Liver (tissue), 9 donors: ENCODE results near the gene CATSPER3. TPM values are rescaled to one million over a fixed set of nuclear protein-coding genes. Genes with fewer than 3 reads are reported as not detected.

Source experiments
- DNase-seq: peaks from one replicate; pipeline ENCODE4 v3.0.0-alpha.2; 2017; ENCODE audit warnings: low spot score
- H3K27ac ChIP-seq, 2 donors: one replicate each; pipeline ENCODE4 v1.7.0; 2013; ENCODE audit warnings: inconsistent platforms in 2 of 2, low read length in 2 of 2, control low read depth in 1 of 2, low read depth in 1 of 2, mild to moderate bottlenecking in 1 of 2
- H3K27me3 ChIP-seq, 4 donors: one replicate each; pipeline versions ENCODE4 v1.6.1 to v1.7.0; 2013; ENCODE audit warnings: low read length in 3 of 4, inconsistent platforms in 1 of 4, mild to moderate bottlenecking in 1 of 4, moderate library complexity in 1 of 4; ENCODE audit not compliant: control insufficient read depth in 4 of 4, insufficient read depth in 4 of 4
- H3K36me3 ChIP-seq, 4 donors: one replicate each; pipeline versions ENCODE4 v1.6.1 to v1.7.0; 2013; ENCODE audit warnings: low read length in 3 of 4, mild to moderate bottlenecking in 3 of 4, low read depth in 1 of 4, moderate library complexity in 1 of 4; ENCODE audit not compliant: control insufficient read depth in 4 of 4, insufficient read depth in 3 of 4
- H3K4me1 ChIP-seq, 4 donors: one replicate each; pipeline versions ENCODE4 v1.6.1 to v1.7.0; 2013; ENCODE audit warnings: low read length in 3 of 4, mild to moderate bottlenecking in 3 of 4, moderate library complexity in 1 of 4; ENCODE audit not compliant: control insufficient read depth in 4 of 4, insufficient read depth in 4 of 4
- H3K4me3 ChIP-seq, 3 donors: one replicate each; pipeline versions ENCODE4 v1.6.1 to v1.7.0; 2013; ENCODE audit warnings: low read length in 3 of 3, control low read depth in 1 of 3, low read depth in 1 of 3, mild to moderate bottlenecking in 1 of 3
- H3K9ac ChIP-seq, 2 donors: one replicate each; pipeline ENCODE4 v1.7.0; 2013; ENCODE audit warnings: low read length in 2 of 2, mild to moderate bottlenecking in 2 of 2, moderate library complexity in 2 of 2, control low read depth in 1 of 2, low read depth in 1 of 2
- H3K9me3 ChIP-seq, 4 donors: one replicate each; pipeline versions ENCODE4 v1.6.1 to v1.7.0; 2013; ENCODE audit warnings: low read length in 3 of 4; ENCODE audit not compliant: control insufficient read depth in 4 of 4
- CTCF ChIP-seq: fragments of 150-350 bp; IDR thresholded peaks from 2 replicates; pipeline ENCODE4 v1.5.1; 2017; ENCODE audit warnings: improper control_type of control experiment, low read depth, low read length; ENCODE audit not compliant: missing input control
- EGR1 ChIP-seq, 2 donors: IDR thresholded peaks; 2 replicates each; pipeline ENCODE4 v1.6.1; 2016 to 2018; ENCODE audit warnings: antibody characterized with exemption in 2 of 2, low read depth in 2 of 2
- FOXA1 ChIP-seq: IDR thresholded peaks from 2 replicates; pipeline ENCODE4 v1.6.1; 2016; ENCODE audit warnings: antibody characterized with exemption
- FOXA2 ChIP-seq: IDR thresholded peaks from 2 replicates; pipeline ENCODE4 v1.6.1; 2016; ENCODE audit warnings: antibody characterized with exemption
- GABPA ChIP-seq, 2 donors: IDR thresholded peaks in 1 of 2; conservative IDR thresholded peaks in 1 of 2; 2 replicates each; pipeline ENCODE4 v1.6.1; 2016; ENCODE audit warnings: antibody characterized with exemption in 2 of 2, mild to moderate bottlenecking in 1 of 2, moderate library complexity in 1 of 2
- HNF4A ChIP-seq, 2 donors: conservative IDR thresholded peaks; 2 replicates each; pipeline ENCODE4 v1.6.1; 2016; ENCODE audit warnings: antibody characterized with exemption in 2 of 2, mild to moderate bottlenecking in 2 of 2
- HNF4G ChIP-seq: IDR thresholded peaks from 2 replicates; pipeline ENCODE4 v1.6.1; 2016; ENCODE audit warnings: antibody characterized with exemption
- JUND ChIP-seq, 2 donors: IDR thresholded peaks; 2 replicates each; pipeline ENCODE4 v1.6.1; 2016; ENCODE audit warnings: antibody characterized with exemption in 2 of 2
- MAX ChIP-seq: IDR thresholded peaks from 2 replicates; pipeline ENCODE4 v1.6.1; 2016; ENCODE audit warnings: antibody characterized with exemption
- NR2F2 ChIP-seq: IDR thresholded peaks from 2 replicates; pipeline ENCODE4 v1.6.1; 2016; ENCODE audit warnings: antibody characterized with exemption
- RAD21 ChIP-seq, 2 donors: IDR thresholded peaks; 2 replicates each; pipeline ENCODE4 v1.6.1; 2016; ENCODE audit warnings: antibody characterized with exemption in 2 of 2, mild to moderate bottlenecking in 2 of 2
- REST ChIP-seq: IDR thresholded peaks from 2 replicates; pipeline ENCODE4 v1.6.1; 2016; ENCODE audit warnings: antibody characterized with exemption, mild to moderate bottlenecking
- TAF1 ChIP-seq: conservative IDR thresholded peaks from 2 replicates; pipeline ENCODE4 v1.6.1; 2016; ENCODE audit warnings: antibody characterized with exemption, mild to moderate bottlenecking
- YY1 ChIP-seq: IDR thresholded peaks from 2 replicates; pipeline ENCODE4 v1.6.1; 2016; ENCODE audit warnings: antibody characterized with exemption, mild to moderate bottlenecking
- WGBS: extraction: QIAGEN DNeasy Blood & Tissue Kit; methylation state at CpG from one replicate; pipeline ENCODE4 v1.1.7; 2013; 5-methylcytosine and 5-hydroxymethylcytosine counted together
- polyA plus RNA-seq, 2 donors: library from polyadenylated mRNA; stranded (reverse) in 1 of 2; unstranded in 1 of 2; fragments of 200-250 nt in 1 of 2; fragments of >200 nt in 1 of 2; fragmentation: Nextera tagmentation in 1 of 2; extraction: Ambion mirVana in 1 of 2; gene quantifications; one replicate each; pipeline versions ENCODE4 v1.2.1 to v1.2.3, GENCODE V29; 2013 to 2015
- total RNA-seq, 2 donors: library from RNA; depleted of rRNA; stranded (reverse); fragments of >200 nt; gene quantifications; one replicate each; pipeline ENCODE4 v1.2.3, GENCODE V29; 2014
- TF ChIP-seq, protein P1 (sequence below): IDR thresholded peaks from 2 replicates; pipeline ENCODE4 v1.6.1; 2016; ENCODE audit warnings: antibody characterized with exemption
- donor health status: healthy.
- donor health status: healthy.
- donor health status: healthy.
- donor health status: healthy.
- donor health status: healthy.

Gene CATSPER3
- total and polyA plus RNA-seq, 4 donors, result 0.28 to 0.37 (median 0.34) TPM

DNA sequence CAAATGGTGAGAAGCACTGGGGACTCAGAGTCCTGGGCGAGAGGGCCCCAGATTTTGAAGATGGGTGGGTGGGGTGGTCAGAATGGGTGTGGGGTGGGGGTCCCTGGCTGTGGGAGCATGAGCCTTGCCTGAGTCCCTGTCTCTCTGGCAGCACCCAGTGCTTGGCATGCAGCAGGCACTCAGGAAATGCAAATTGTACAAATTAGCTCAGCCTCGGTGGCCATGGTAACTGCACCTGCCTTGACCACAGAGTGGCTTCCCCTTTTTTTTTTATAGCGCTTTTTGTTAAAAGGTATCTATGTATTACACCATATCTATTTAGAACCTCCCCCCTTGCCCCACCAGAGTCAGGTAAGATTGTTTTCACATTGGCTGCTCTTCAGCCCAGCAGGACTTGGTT, 85.6 kb downstream of the CATSPER3 start (continued):
- no peak for TF ChIP-seq CTCF
- TF ChIP-seq TAF1, result no peak
- TF ChIP-seq NR2F2, result no peak

- Histone ChIP-seq H3K4me1 (peaks cover 0 to 1% (median 0%) of the 10 kb centered on the region in 4 donors), H3K9ac (no peak overlapping the region), H3K9me3 (no peaks in the 10 kb centered on the region), H3K27me3 (peaks cover 4 to 10% (median 6%) of the 10 kb centered on the region in 4 donors), H3K36me3 (no peaks in the 10 kb centered on the region), H3K4me3 (no peak overlapping the region), H3K27ac (no peak overlapping the region)
- WGBS, result 22% methylated on average over 8 of the region's 8 CpGs
- TF ChIP-seq MAX, result no peak
- TF ChIP-seq REST, result no peak
- no peak for TF ChIP-seq JUND (IDR thresholded peaks at IDR 0.05)
- no peak for TF ChIP-seq FOXA2
- no peak for TF ChIP-seq HNF4A (conservative IDR thresholded peaks at IDR 0.05)
- TF ChIP-seq FOXA1, result no peak
- no peak for TF ChIP-seq RAD21 (IDR thresholded peaks at IDR 0.05)
- TF ChIP-seq TAF1, result no peak
- TF ChIP-seq, protein P1, sequence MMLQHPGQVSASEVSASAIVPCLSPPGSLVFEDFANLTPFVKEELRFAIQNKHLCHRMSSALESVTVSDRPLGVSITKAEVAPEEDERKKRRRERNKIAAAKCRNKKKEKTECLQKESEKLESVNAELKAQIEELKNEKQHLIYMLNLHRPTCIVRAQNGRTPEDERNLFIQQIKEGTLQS, result no peak
- TF ChIP-seq GABPA (IDR thresholded peaks at IDR 0.05 in 1 of 2, conservative IDR thresholded peaks at IDR 0.05 in 1 of 2), result no peak
- TF ChIP-seq HNF4G, result no peak
- TF ChIP-seq YY1, result no peak
- no peak for TF ChIP-seq EGR1 (IDR thresholded peaks at IDR 0.05; ENCODE audit: low read depth in 2 of 2)
- no peak for DNase-seq
Measured at GRCh38 chr5:135053989-135054388, 86.3 kb downstream of the CATSPER3 start.

DNA sequence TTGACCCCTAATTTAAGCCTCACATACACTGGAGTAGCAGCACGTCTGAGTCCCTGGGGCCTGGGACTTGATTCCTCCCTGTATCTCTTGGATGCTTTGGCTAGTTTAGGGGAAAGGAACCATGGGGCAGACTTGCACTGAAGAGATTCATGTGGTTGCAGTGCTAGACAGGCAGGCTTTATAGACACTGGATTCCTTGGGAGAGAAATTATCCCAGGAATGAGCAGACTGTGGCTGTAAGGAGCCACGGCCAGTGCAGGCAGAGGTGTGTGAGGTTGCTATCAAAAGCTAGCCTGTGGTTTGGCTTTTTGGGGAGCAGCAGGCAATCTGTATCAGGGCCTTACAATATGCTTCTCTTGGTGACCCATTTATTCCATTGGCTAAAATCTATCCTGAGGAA, 86.8 kb downstream of the CATSPER3 start:
- H3K27me3 ChIP-seq, result peaks cover 4 to 10% (median 6%) of the 10 kb centered on the region in 4 donors
- WGBS, result 66% methylated on average over 2 of the region's 2 CpGs
- no peak overlapping the region for H3K27ac ChIP-seq
- H3K9ac ChIP-seq, result no peak overlapping the region
- no peak for DNase-seq
- peaks cover 0 to 1% (median 0%) of the 10 kb centered on the region in 4 donors for H3K4me1 ChIP-seq
- H3K36me3 ChIP-seq, result no peaks in the 10 kb centered on the region
- TF ChIP-seq TAF1 (no peak), CTCF (no peak)
- no peak overlapping the region for H3K4me3 ChIP-seq
- no peaks in the 10 kb centered on the region for H3K9me3 ChIP-seq
